C4-2B (cell line): ENCODE data around the gene CBARP.

Experiments used
- H3K27ac ChIP-seq: fragments of 450-650 bp; 2 replicates; pipeline ENCODE4 v1.5.1; 2017
- CTCF ChIP-seq: fragments of 450-650 bp; conservative IDR thresholded peaks from 2 replicates; pipeline ENCODE4 v1.5.1; 2017; ENCODE audit warnings: mild to moderate bottlenecking
- ZFX ChIP-seq: fragments of 450-650 bp; IDR thresholded peaks from 2 replicates; pipeline ENCODE4 v1.6.1; 2017

The CBARP gene, protein sequence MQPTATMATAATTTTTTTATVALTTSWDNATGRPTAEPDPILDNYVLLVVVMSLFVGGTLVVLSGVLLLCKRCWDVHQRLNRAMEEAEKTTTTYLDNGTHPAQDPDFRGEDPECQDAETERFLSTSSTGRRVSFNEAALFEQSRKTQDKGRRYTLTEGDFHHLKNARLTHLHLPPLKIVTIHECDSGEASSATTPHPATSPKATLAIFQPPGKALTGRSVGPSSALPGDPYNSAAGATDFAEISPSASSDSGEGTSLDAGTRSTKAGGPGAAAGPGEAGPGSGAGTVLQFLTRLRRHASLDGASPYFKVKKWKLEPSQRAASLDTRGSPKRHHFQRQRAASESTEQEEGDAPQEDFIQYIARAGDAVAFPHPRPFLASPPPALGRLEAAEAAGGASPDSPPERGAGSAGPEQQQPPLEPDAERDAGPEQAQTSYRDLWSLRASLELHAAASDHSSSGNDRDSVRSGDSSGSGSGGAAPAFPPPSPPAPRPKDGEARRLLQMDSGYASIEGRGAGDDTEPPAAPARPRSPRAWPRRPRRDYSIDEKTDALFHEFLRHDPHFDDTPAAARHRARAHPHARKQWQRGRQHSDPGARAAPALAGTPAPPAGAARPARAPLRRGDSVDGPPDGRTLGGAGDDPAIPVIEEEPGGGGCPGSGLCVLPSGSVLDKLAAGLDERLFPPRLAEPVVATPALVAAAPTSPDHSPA

DNA sequence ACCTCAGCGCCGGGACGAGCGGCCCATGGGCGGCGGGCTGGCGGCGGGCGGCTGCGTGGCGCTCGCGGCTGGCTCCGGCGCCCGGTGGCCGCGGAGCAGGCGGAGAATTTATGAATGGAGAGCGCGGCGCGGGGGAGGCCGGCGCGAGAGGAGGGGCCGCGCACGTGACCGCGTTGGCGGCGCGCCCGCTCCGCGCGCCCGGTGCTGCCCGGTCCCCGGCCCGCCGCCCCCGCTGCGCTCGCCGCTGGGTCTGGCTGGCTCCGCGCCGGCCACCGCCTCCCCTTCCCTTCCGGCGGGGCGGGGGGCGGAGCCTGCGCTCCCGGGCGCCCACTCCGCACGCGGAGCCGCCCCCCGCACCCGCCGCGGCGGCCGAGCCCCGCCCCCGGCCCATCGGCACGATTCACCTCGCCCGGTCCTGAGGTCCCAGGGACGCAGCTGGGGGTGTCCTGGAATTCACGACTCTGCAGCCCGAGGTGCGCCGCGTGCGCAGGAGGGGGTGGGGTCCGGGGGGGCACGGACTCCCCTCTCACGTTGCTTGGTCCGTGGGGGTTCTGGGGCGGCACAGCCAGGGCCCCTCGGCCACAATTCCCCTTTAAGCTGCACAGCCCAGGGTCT is at the start of gene CBARP:
Gene CBARP (minus strand): TSS at position 252 of the 615 bp plus-strand sequence. CDS start 1,905 bp downstream, outside the sequence.
- H3K27ac ChIP-seq: peak within 1 kb of the TSS; percentile 54
- no peak for TF ChIP-seq CTCF
- TF ChIP-seq ZFX: no peak

GRCh38 chr19:1286487-1287353 is 48.9 kb upstream of the CBARP start:
- H3K27ac ChIP-seq: peak overlapping the region; percentile 83

GRCh38 chr19:1285737-1286360 is 48.0 kb upstream of the CBARP start, which contains the start of gene EFNA2:
Gene EFNA2 (plus strand): TSS chr19:1285873. CDS start chr19:1286169, 296 bp downstream.
- TF ChIP-seq ZFX: no peak
- TF ChIP-seq CTCF: peak; percentile 55
- peak within 1 kb of the TSS; percentile 83 for H3K27ac ChIP-seq

More at GRCh38 chr19:1286487-1287353, 48.9 kb upstream of the CBARP start:
- TF ChIP-seq ZFX: no peak

GRCh38 chr19:1284979-1285736 is 47.4 kb upstream of the CBARP start:
- TF ChIP-seq CTCF (no peak), ZFX (no peak)
- H3K27ac ChIP-seq: peak overlapping the region; percentile 83

DNA sequence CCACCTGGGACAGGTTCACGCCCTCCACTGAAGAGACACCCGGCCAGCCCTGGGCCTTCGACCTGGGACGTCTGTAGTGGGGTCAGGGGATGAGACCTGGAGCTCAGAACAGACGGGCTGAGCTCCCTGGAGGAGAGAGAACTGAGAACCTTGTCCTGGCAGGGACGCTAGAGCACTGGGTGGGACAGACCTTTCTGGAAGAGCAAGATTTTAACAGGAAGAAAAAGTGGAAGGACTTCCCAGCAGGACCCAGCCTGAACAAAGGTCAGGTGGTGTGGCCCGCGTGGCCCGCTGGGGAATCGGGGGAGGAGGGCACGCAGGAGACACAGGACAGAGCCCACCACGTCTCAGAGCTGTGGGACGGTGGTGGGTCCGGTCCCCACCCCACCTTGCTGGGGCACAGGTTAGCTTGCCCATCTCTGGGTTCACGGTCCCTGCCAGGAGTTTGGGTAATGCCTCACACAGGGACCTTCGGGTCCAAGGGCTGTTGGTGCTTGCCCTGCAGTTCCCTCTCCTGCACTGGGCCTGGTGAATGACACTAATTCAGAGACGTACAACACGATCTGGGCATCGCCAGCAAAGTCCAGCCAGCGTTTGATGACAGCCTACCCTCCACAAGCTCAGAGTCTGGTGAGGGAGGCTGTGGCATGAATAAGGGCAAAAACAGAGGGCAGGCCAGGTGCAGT is 46.6 kb upstream of the CBARP start:
- TF ChIP-seq ZFX: 0 out of 2 replicates have a peak, but pooled peaks have one; percentile 7
- TF ChIP-seq CTCF: no peak
- H3K27ac ChIP-seq: peak overlapping the region; percentile 83

DNA sequence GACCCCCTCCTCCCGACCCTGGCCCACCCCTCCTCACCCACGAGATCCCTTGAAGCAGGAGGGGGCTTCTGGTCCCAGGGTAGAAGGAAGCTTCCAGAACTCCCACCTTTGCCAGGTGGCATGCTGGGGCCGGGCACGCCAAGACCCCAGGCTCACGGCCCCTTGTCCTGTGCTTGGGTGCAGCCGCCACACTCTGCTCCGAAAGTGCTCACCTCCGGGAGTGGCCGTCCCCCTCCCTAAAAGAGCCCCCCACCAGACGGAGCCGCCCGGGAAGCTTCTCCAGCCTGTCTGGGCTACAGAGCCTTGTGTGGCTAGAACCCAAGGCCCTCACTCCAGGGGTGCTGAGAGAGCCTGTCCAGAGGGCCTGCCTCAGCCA is 46.1 kb upstream of the CBARP start:
- TF ChIP-seq CTCF (no peak), ZFX (no peak)
- H3K27ac ChIP-seq: peak overlapping the region; percentile 83
